DOHH2 (cell line): ENCODE results near the gene EEF2.
"Not testable (repeated sequence)": the region's sequence is repeated elsewhere in the genome, so short reads cannot be mapped to it uniquely, and the experiment has no call there.

Source experiments
- H3F3A ChIP-seq: fragments of 200-600 bp; sonication (generic), shearing (Covaris generic); 2 replicates; pipeline ENCODE4 v1.6.0; 2016; ENCODE audit warnings: antibody characterized with exemption, mild to moderate bottlenecking; ENCODE audit not compliant: control insufficient read depth, insufficient read depth
- H3K27ac ChIP-seq: fragments of 200-600 bp; sonication (generic); 2 replicates; pipeline ENCODE4 v1.5.1; 2014; ENCODE audit warnings: low read depth, mild to moderate bottlenecking, low read length, moderate library complexity
- H3K27me3 ChIP-seq: fragments of 200-600 bp; sonication (generic); 2 replicates; pipeline ENCODE4 v1.6.1; 2014; ENCODE audit warnings: mild to moderate bottlenecking, low read length, mixed read lengths; ENCODE audit not compliant: control insufficient read depth
- H3K36me3 ChIP-seq: fragments of 200-600 bp; sonication (generic); 2 replicates; pipeline ENCODE4 v1.6.1; 2014; ENCODE audit warnings: mild to moderate bottlenecking, low read length, moderate library complexity, mixed read lengths; ENCODE audit not compliant: control insufficient read depth
- H3K4me1 ChIP-seq: fragments of 200-600 bp; sonication (generic); 2 replicates; pipeline ENCODE4 v1.6.1; 2014; ENCODE audit warnings: mild to moderate bottlenecking, low read length, mixed read lengths; ENCODE audit not compliant: control insufficient read depth
- H3K4me2 ChIP-seq: fragments of 200-600 bp; sonication (generic); 2 replicates; pipeline ENCODE4 v1.6.0; 2014; ENCODE audit warnings: mild to moderate bottlenecking, low read length, moderate library complexity
- H3K4me3 ChIP-seq: fragments of 200-600 bp; sonication (generic); 2 replicates; pipeline ENCODE4 v1.5.1; 2014; ENCODE audit warnings: mild to moderate bottlenecking, low read length, mixed read lengths
- H3K79me2 ChIP-seq: fragments of 200-600 bp; sonication (generic); 2 replicates; pipeline ENCODE4 v1.6.1; 2014; ENCODE audit warnings: mild to moderate bottlenecking, low read length, mixed read lengths; ENCODE audit not compliant: control insufficient read depth
- H3K9me2 ChIP-seq: fragments of 200-600 bp; sonication (generic); replicated peaks from 2 replicates; pipeline ENCODE4 v1.6.1; 2014; ENCODE audit warnings: mild to moderate bottlenecking, low read length, mixed read lengths; ENCODE audit not compliant: control insufficient read depth
- H3K9me3 ChIP-seq: fragments of 200-600 bp; sonication (generic); 2 replicates; pipeline ENCODE4 v1.6.1; 2014; ENCODE audit warnings: antibody characterized with exemption, low read length, mixed read lengths; ENCODE audit not compliant: control insufficient read depth, insufficient read depth
- H4K20me1 ChIP-seq: fragments of 200-600 bp; sonication (generic); 2 replicates; pipeline ENCODE4 v1.6.0; 2014; ENCODE audit warnings: low read depth, mild to moderate bottlenecking, antibody characterized with exemption, low read length, moderate library complexity; ENCODE audit not compliant: control insufficient read depth, insufficient read depth
- CTCF ChIP-seq: fragments of 200-600 bp; sonication (generic); IDR thresholded peaks from one replicate; pipeline ENCODE4 v1.5.1; 2014; ENCODE audit warnings: antibody characterized with exemption, mild to moderate bottlenecking, low read depth, low read length; ENCODE audit not compliant: poor library complexity, severe bottlenecking
- EZH2phosphoT487 ChIP-seq: fragments of 200-600 bp; sonication (generic); IDR thresholded peaks from 2 replicates; pipeline ENCODE4 v1.6.1; 2017; ENCODE audit warnings: borderline replicate concordance, mild to moderate bottlenecking, antibody characterized with exemption, low read length, moderate library complexity, mixed read lengths

Gene EEF2

GRCh38 chr19:3944018-3944721, 41.1 kb downstream of the EEF2 start:
- Histone ChIP-seq H4K20me1 (no peaks in the 10 kb centered on the region), H3K9me2 (no peaks in the 10 kb centered on the region), H3K4me1 (peaks cover 3% of the 10 kb centered on the region; the same call in 1 of the 2 replicates), H3F3A (no peaks in the 10 kb centered on the region), H3K27me3 (no peaks in the 10 kb centered on the region), H3K79me2 (no peaks in the 10 kb centered on the region), H3K9me3 (no peaks in the 10 kb centered on the region), H3K36me3 (no peaks in the 10 kb centered on the region), H3K4me2 (no peak overlapping the region), H3K4me3 (no peak overlapping the region), H3K27ac (no peak overlapping the region)
- TF ChIP-seq CTCF (no peak), EZH2phosphoT487 (no peak)

GRCh38 chr19:3942790-3943409, 42.4 kb downstream of the EEF2 start:
- no peak overlapping the region for H3K4me2 ChIP-seq
- no peaks in the 10 kb centered on the region for H4K20me1 ChIP-seq
- H3K27ac ChIP-seq: no peak overlapping the region
- H3K36me3 ChIP-seq: no peaks in the 10 kb centered on the region
- TF ChIP-seq EZH2phosphoT487 (no peak), CTCF (no peak)
- no peaks in the 10 kb centered on the region for H3K9me2 ChIP-seq
- H3K27me3 ChIP-seq: no peaks in the 10 kb centered on the region
- H3F3A ChIP-seq: no peaks in the 10 kb centered on the region
- peaks cover 3% of the 10 kb centered on the region; the same call in 1 of the 2 replicates for H3K4me1 ChIP-seq
- H3K79me2 ChIP-seq: no peaks in the 10 kb centered on the region
- H3K9me3 ChIP-seq: no peaks in the 10 kb centered on the region
- no peak overlapping the region for H3K4me3 ChIP-seq

GRCh38 chr19:3938300-3938950, 46.8 kb downstream of the EEF2 start:
- not testable (repeated sequence) for H3K4me3 ChIP-seq, H3K4me2 ChIP-seq, H3K9me3 ChIP-seq, H3K79me2 ChIP-seq, H3K36me3 ChIP-seq, H3F3A ChIP-seq, H3K4me1 ChIP-seq, H4K20me1 ChIP-seq, H3K27me3 ChIP-seq, H3K27ac ChIP-seq, H3K9me2 ChIP-seq
